Type B pancreatic cell (in vitro differentiated cells): ENCODE results near the gene PLEKHA4. TPM values are rescaled to one million over a fixed set of nuclear protein-coding genes. Genes with fewer than 3 reads are reported as not detected.

ENCODE experiments used
- DNase-seq: peaks from one replicate; pipeline ENCODE4 v3.0.0; 2021; ENCODE audit warnings: mixed read lengths; ENCODE audit not compliant: unreplicated experiment; ENCODE audit errors: extremely low spot score
- H3K27ac Mint-ChIP-seq: 2 replicates; pipeline ENCODE4 v1.8.0; 2021; ENCODE audit warnings: mild to moderate bottlenecking, mixed read lengths
- H3K27me3 Mint-ChIP-seq: 2 replicates; pipeline ENCODE4 v1.8.0; 2021; ENCODE audit warnings: mixed read lengths
- H3K36me3 Mint-ChIP-seq: 2 replicates; pipeline ENCODE4 v1.8.0; 2021; ENCODE audit warnings: mixed read lengths
- H3K4me1 Mint-ChIP-seq: one replicate; pipeline ENCODE4 v1.8.0; 2021; ENCODE audit warnings: mixed read lengths; ENCODE audit not compliant: unreplicated experiment
- H3K4me3 Mint-ChIP-seq: 2 replicates; pipeline ENCODE4 v1.8.0; 2021; ENCODE audit warnings: mild to moderate bottlenecking, mixed read lengths
- H3K9me3 Mint-ChIP-seq: 2 replicates; pipeline ENCODE4 v1.8.0; 2021; ENCODE audit warnings: mixed read lengths
- CTCF ChIP-seq: fragments of 200-600 bp; sonication (generic); conservative IDR thresholded peaks from 2 replicates; pipeline ENCODE4 v1.5.0; 2021; ENCODE audit warnings: antibody characterized with exemption, mild to moderate bottlenecking
- total RNA-seq: library from RNA; stranded (reverse); gene quantifications from 2 replicates; pipeline ENCODE4 v1.2.1, GENCODE V29; 2021; ENCODE audit warnings: low replicate concordance

Gene PLEKHA4
- total RNA-seq, 1 donor from 2014 or later: 45.4 TPM

- TF ChIP-seq CTCF: no peak
Measured at GRCh38 chr19:48821633-48822032, 46.8 kb downstream of the PLEKHA4 start.

GRCh38 chr19:48819366-48819816 is 49.0 kb downstream of the PLEKHA4 start:
- H3K9me3 Mint-ChIP-seq: no peaks in the 10 kb centered on the region
- peaks cover 7% of the 10 kb centered on the region for H3K36me3 Mint-ChIP-seq
- H3K27ac Mint-ChIP-seq: peak overlapping the region; percentile 67
- H3K4me3 Mint-ChIP-seq: peak overlapping the region; percentile 44
- H3K27me3 Mint-ChIP-seq: no peaks in the 10 kb centered on the region
- H3K4me1 Mint-ChIP-seq: peaks cover 19% of the 10 kb centered on the region
- no peak for TF ChIP-seq CTCF
- no peak for DNase-seq

More at GRCh38 chr19:48821633-48822032, 46.8 kb downstream of the PLEKHA4 start:
- no peaks in the 10 kb centered on the region for H3K27me3 Mint-ChIP-seq
- peaks cover 11% of the 10 kb centered on the region for H3K4me1 Mint-ChIP-seq
- H3K4me3 Mint-ChIP-seq: no peak overlapping the region
- H3K9me3 Mint-ChIP-seq: no peaks in the 10 kb centered on the region
- peaks cover 3% of the 10 kb centered on the region for H3K36me3 Mint-ChIP-seq
- no peak for DNase-seq
- H3K27ac Mint-ChIP-seq: no peak overlapping the region

DNA sequence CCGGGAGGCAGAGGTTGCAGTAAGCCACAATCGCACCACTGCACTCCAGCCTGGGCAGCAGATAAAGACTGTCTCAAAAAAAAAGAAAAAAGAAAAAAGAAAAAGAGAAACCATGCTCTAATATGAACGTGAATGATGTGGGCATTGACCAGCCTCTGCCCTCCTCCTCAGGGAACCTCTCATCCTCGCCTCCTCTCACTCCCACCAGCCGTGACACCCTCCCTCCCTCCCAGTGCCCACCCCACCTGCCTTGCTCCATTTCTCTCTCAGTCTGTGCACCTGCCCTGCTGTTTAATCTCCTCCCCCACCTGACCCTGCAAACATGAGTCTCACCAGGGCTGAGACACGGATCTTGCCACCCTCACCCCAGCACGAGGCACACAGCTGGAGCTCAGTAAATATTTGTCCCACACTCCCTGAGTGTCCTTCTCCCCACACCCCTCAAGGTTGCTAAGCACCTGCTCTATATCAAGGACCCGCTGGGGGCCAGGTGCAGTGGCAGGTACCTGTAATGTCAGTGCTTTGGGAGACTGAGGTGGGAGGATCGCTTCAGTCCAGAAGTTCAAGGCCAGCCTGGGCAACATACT is 50.1 kb downstream of the PLEKHA4 start:
- Mint-ChIP-seq H3K9me3 (no peaks in the 10 kb centered on the region), H3K27me3 (no peaks in the 10 kb centered on the region)

DNA sequence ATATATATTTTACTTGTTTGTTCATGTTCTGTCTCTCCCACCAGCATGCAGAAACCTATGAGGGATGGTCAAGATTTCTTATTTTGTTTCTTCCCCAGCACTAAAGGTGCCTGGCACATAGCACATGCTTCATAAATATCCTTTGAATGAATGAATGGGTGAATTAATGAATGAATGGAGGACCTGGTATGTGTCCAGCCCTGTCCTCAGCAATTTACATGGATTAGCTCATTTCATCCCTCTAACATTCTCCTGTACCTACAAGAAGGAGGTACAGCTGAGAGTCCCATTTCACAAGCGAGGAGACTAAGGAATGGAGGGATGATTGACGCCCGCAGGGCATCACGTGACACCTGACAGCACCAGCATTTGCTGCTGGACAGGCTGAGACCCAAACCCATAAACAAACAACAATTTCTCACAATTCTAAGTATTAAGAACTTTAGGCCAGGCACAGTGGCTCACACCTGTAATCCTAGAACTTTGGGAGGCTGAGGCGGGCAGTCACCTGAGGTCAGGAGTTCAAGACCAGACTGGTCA is 50.8 kb downstream of the PLEKHA4 start:
- no peak for TF ChIP-seq CTCF
- H3K27ac Mint-ChIP-seq: peak overlapping the region; percentile 79
- H3K27me3 Mint-ChIP-seq: no peaks in the 10 kb centered on the region
- H3K9me3 Mint-ChIP-seq: no peaks in the 10 kb centered on the region
- DNase-seq: no peak
- peaks cover 23% of the 10 kb centered on the region for H3K4me1 Mint-ChIP-seq
- peaks cover 7% of the 10 kb centered on the region for H3K36me3 Mint-ChIP-seq
- H3K4me3 Mint-ChIP-seq: no peak overlapping the region

More for the DNA sequence above, 50.1 kb downstream of the PLEKHA4 start:
- Mint-ChIP-seq H3K36me3 (peaks cover 7% of the 10 kb centered on the region), H3K27ac (peak overlapping the region; percentile 56), H3K4me3 (peak overlapping the region; percentile 10), H3K4me1 (peaks cover 19% of the 10 kb centered on the region)
- no peak for TF ChIP-seq CTCF
- no peak for DNase-seq

GRCh38 chr19:48815870-48816501 is 52.4 kb downstream of the PLEKHA4 start:
- Mint-ChIP-seq H3K36me3 (peaks cover 7% of the 10 kb centered on the region), H3K4me3 (peak overlapping the region; percentile 72), H3K4me1 (peaks cover 26% of the 10 kb centered on the region), H3K9me3 (no peaks in the 10 kb centered on the region), H3K27ac (peak overlapping the region; percentile 90), H3K27me3 (no peaks in the 10 kb centered on the region)
- peak; percentile 43 for TF ChIP-seq CTCF
- no peak for DNase-seq
